HEK293 (cell line): Measurements from ENCODE around the gene RMND5B.

Experiments
- CTCF ChIA-PET: fragments of 350-600 bp; formaldehyde crosslinking; extraction: SDS; loops from one replicate; lab custom pipeline; 2021; ENCODE audit warnings: antibody characterized with exemption; lab: Yijun Ruan, JAX
- POLR2A ChIA-PET: fragments of 300-600 bp; formaldehyde crosslinking; extraction: SDS; loops from one replicate; lab custom pipeline; 2020; ENCODE audit warnings: antibody characterized with exemption, inconsistent platforms; lab: Yijun Ruan, JAX
- H3K27ac ChIP-seq: fragments of 200-500 bp; sonication (Bioruptor generic); 2 replicates; pipeline ENCODE4 v1.5.1; 2014; ENCODE audit warnings: low read depth, low read length, control low read depth, inconsistent platforms; ENCODE audit errors: extremely low read depth
- H3K36me3 ChIP-seq, 2 experiments: fragments of 200-500 bp in 1 of 2; sonication (Bioruptor generic) in 1 of 2; 1 replicate in 1 of 2; 2 replicates in 1 of 2; pipeline ENCODE4 v1.5.1; 2014 to 2017; ENCODE audit warnings: inconsistent platforms in 2 of 2, low read length in 2 of 2; ENCODE audit not compliant: control insufficient read depth in 2 of 2, insufficient read depth in 1 of 2
- H3K4me1 ChIP-seq: fragments of 200-500 bp; sonication (Bioruptor generic); 2 replicates; pipeline ENCODE4 v1.5.1; 2014; ENCODE audit warnings: mild to moderate bottlenecking, low read length, inconsistent platforms; ENCODE audit not compliant: control insufficient read depth, insufficient read depth
- H3K4me3 ChIP-seq: 2 replicates; pipeline ENCODE4 v1.5.1; 2011; ENCODE audit warnings: low read depth, mild to moderate bottlenecking, control low read depth, low read length, moderate library complexity
- H3K9me3 ChIP-seq: fragments of 200-500 bp; sonication (Bioruptor generic); 2 replicates; pipeline ENCODE4 v1.5.1; 2014; ENCODE audit warnings: low read depth, low read length, inconsistent platforms; ENCODE audit not compliant: control insufficient read depth, insufficient read depth
- FEZF1 ChIP-seq: fragments of 450-650 bp; formaldehyde crosslinking; IDR thresholded peaks from 2 replicates; pipeline ENCODE4 v1.5.1; 2016; ENCODE audit warnings: missing biosample characterization, missing genetic modification characterization
- GLI4 ChIP-seq: fragments of 450-650 bp; formaldehyde crosslinking; IDR thresholded peaks from 2 replicates; pipeline ENCODE4 v1.5.1; 2016; ENCODE audit warnings: missing biosample characterization, missing genetic modification characterization
- REPIN1 ChIP-seq: fragments of 450-650 bp; formaldehyde crosslinking; IDR thresholded peaks from 2 replicates; pipeline ENCODE4 v1.5.1; 2017; ENCODE audit warnings: missing biosample characterization, missing genetic modification characterization, low read depth
- ZBTB44 ChIP-seq: fragments of 450-650 bp; IDR thresholded peaks from 2 replicates; pipeline ENCODE4 v1.5.1; 2018; ENCODE audit warnings: missing biosample characterization, mild to moderate bottlenecking, missing genetic modification characterization
- ZNF10 ChIP-seq: fragments of 450-650 bp; formaldehyde crosslinking; IDR thresholded peaks from 2 replicates; pipeline ENCODE4 v1.5.1; 2017; ENCODE audit warnings: missing biosample characterization, missing genetic modification characterization
- ZNF114 ChIP-seq: fragments of 450-650 bp; formaldehyde crosslinking; IDR thresholded peaks from 2 replicates; pipeline ENCODE4 v1.5.0; 2017; ENCODE audit warnings: missing biosample characterization, missing genetic modification characterization
- ZNF132 ChIP-seq: fragments of 450-650 bp; formaldehyde crosslinking; IDR thresholded peaks from 2 replicates; pipeline ENCODE4 v1.5.1; 2017; ENCODE audit warnings: missing biosample characterization, missing genetic modification characterization, borderline replicate concordance
- ZNF133 ChIP-seq: fragments of 450-650 bp; formaldehyde crosslinking; IDR thresholded peaks from 2 replicates; pipeline ENCODE4 v1.5.1; 2016; ENCODE audit warnings: missing biosample characterization, missing genetic modification characterization
- ZNF140 ChIP-seq: fragments of 450-650 bp; formaldehyde crosslinking; IDR thresholded peaks from 2 replicates; pipeline ENCODE4 v1.5.1; 2016; ENCODE audit warnings: missing biosample characterization, missing genetic modification characterization
- ZNF146 ChIP-seq: fragments of 450-650 bp; formaldehyde crosslinking; IDR thresholded peaks from 2 replicates; pipeline ENCODE4 v1.5.1; 2016; ENCODE audit warnings: missing biosample characterization, missing genetic modification characterization
- ZNF16 ChIP-seq: fragments of 450-650 bp; formaldehyde crosslinking; IDR thresholded peaks from 2 replicates; pipeline ENCODE4 v1.5.1; 2016; ENCODE audit warnings: low read depth, missing biosample characterization, missing genetic modification characterization
- ZNF423 ChIP-seq: fragments of 450-650 bp; formaldehyde crosslinking; IDR thresholded peaks from 2 replicates; pipeline ENCODE4 v1.5.1; 2016; ENCODE audit warnings: missing biosample characterization, missing genetic modification characterization
- ZNF510 ChIP-seq: fragments of 450-650 bp; formaldehyde crosslinking; IDR thresholded peaks from 2 replicates; pipeline ENCODE4 v1.5.1; 2018; ENCODE audit warnings: mild to moderate bottlenecking, missing genetic modification characterization, missing biosample characterization; ENCODE audit not compliant: insufficient replicate concordance
- ZNF521 ChIP-seq: fragments of 450-650 bp; formaldehyde crosslinking; IDR thresholded peaks from 2 replicates; pipeline ENCODE4 v1.5.1; 2017; ENCODE audit warnings: missing biosample characterization, mild to moderate bottlenecking, missing genetic modification characterization
- ZNF560 ChIP-seq: fragments of 450-650 bp; formaldehyde crosslinking; IDR thresholded peaks from 2 replicates; pipeline ENCODE4 v1.5.1; 2017; ENCODE audit warnings: missing biosample characterization, missing genetic modification characterization, borderline replicate concordance
- ZSCAN5A ChIP-seq: fragments of 450-650 bp; formaldehyde crosslinking; IDR thresholded peaks from 2 replicates; pipeline ENCODE4 v1.5.1; 2016; ENCODE audit warnings: missing biosample characterization, missing genetic modification characterization
- ZXDB ChIP-seq: fragments of 450-650 bp; formaldehyde crosslinking; IDR thresholded peaks from 2 replicates; pipeline ENCODE4 v1.5.1; 2016; ENCODE audit warnings: missing biosample characterization, missing genetic modification characterization
- TF ChIP-seq, protein P1 (sequence below): fragments of 450-650 bp; formaldehyde crosslinking; IDR thresholded peaks from 2 replicates; pipeline ENCODE4 v1.5.1; 2017; ENCODE audit warnings: missing biosample characterization, missing genetic modification characterization
- TF ChIP-seq, protein P2 (sequence below): fragments of 450-650 bp; formaldehyde crosslinking; IDR thresholded peaks from 2 replicates; pipeline ENCODE4 v1.5.1; 2016; ENCODE audit warnings: missing biosample characterization, missing genetic modification characterization
- TF ChIP-seq, protein P3 (sequence below): fragments of 450-650 bp; formaldehyde crosslinking; IDR thresholded peaks from 2 replicates; pipeline ENCODE4 v1.5.1; 2016; ENCODE audit warnings: missing biosample characterization, missing genetic modification characterization

RMND5B gene

DNA sequence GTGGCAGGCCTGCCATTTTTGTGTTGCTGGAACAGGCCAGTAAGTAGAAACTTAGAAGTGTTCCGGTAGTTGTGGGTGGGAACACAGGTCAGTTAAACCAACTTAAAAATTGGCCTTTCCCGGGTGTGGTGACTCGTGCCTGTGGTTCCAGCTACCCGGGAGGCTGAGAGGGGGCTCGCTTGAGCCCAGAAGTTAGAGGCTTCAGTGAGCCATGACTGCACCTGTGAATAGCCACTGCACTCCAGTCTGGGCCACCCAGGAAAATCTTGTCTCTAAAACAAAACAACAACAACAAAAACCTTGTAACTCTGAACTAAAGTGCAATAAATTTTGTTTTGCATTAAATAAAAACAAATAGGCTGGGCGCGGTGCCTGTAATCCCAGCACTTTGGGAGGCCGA lies 24.3 kb downstream of the RMND5B start (continued):
- TF ChIP-seq ZNF423 (tag by site-specific recombination) (no peak), ZSCAN5A (tag by site-specific recombination) (no peak), ZXDB (tag by site-specific recombination) (no peak), ZNF510 (no peak), GLI4 (tag by site-specific recombination) (no peak), ZNF10 (no peak)

- ChIA-PET POLR2A (no interaction called here), CTCF (interaction anchor here (1.2 kb wide), 1 partner anchor 84 kb away, joined by 5 read pairs; no protein-coding TSS in a partner anchor)
- Histone ChIP-seq H3K36me3 (no peaks in the 10 kb centered on the region), H3K9me3 (no peaks in the 10 kb centered on the region), H3K4me3 (no peak overlapping the region), H3K4me1 (no peaks in the 10 kb centered on the region), H3K27ac (no peak overlapping the region)
- TF ChIP-seq REPIN1 (no peak), ZNF16 (no peak), ZBTB44 (tag by site-specific recombination) (no peak), FEZF1 (tag by site-specific recombination) (no peak), ZNF560 (tag by site-specific recombination) (no peak), ZNF133 (tag by site-specific recombination) (no peak), ZNF521 (tag by site-specific recombination) (no peak), ZNF423 (tag by site-specific recombination) (no peak), ZNF114 (tag by site-specific recombination) (no peak), ZNF140 (tag by site-specific recombination) (no peak), ZNF146 (tag by site-specific recombination) (no peak), ZNF132 (no peak)
- TF ChIP-seq, protein P1, sequence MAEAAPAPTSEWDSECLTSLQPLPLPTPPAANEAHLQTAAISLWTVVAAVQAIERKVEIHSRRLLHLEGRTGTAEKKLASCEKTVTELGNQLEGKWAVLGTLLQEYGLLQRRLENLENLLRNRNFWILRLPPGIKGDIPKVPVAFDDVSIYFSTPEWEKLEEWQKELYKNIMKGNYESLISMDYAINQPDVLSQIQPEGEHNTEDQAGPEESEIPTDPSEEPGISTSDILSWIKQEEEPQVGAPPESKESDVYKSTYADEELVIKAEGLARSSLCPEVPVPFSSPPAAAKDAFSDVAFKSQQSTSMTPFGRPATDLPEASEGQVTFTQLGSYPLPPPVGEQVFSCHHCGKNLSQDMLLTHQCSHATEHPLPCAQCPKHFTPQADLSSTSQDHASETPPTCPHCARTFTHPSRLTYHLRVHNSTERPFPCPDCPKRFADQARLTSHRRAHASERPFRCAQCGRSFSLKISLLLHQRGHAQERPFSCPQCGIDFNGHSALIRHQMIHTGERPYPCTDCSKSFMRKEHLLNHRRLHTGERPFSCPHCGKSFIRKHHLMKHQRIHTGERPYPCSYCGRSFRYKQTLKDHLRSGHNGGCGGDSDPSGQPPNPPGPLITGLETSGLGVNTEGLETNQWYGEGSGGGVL: no peak
- TF ChIP-seq, protein P2, sequence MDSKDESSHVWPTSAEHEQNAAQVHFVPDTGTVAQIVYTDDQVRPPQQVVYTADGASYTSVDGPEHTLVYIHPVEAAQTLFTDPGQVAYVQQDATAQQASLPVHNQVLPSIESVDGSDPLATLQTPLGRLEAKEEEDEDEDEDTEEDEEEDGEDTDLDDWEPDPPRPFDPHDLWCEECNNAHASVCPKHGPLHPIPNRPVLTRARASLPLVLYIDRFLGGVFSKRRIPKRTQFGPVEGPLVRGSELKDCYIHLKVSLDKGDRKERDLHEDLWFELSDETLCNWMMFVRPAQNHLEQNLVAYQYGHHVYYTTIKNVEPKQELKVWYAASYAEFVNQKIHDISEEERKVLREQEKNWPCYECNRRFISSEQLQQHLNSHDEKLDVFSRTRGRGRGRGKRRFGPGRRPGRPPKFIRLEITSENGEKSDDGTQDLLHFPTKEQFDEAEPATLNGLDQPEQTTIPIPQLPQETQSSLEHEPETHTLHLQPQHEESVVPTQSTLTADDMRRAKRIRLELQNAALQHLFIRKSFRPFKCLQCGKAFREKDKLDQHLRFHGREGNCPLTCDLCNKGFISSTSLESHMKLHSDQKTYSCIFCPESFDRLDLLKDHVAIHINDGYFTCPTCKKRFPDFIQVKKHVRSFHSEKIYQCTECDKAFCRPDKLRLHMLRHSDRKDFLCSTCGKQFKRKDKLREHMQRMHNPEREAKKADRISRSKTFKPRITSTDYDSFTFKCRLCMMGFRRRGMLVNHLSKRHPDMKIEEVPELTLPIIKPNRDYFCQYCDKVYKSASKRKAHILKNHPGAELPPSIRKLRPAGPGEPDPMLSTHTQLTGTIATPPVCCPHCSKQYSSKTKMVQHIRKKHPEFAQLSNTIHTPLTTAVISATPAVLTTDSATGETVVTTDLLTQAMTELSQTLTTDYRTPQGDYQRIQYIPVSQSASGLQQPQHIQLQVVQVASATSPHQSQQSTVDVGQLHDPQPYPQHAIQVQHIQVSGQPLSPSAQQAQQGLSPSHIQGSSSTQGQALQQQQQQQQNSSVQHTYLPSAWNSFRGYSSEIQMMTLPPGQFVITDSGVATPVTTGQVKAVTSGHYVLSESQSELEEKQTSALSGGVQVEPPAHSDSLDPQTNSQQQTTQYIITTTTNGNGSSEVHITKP (tag by site-specific recombination): no peak
- TF ChIP-seq, protein P3, sequence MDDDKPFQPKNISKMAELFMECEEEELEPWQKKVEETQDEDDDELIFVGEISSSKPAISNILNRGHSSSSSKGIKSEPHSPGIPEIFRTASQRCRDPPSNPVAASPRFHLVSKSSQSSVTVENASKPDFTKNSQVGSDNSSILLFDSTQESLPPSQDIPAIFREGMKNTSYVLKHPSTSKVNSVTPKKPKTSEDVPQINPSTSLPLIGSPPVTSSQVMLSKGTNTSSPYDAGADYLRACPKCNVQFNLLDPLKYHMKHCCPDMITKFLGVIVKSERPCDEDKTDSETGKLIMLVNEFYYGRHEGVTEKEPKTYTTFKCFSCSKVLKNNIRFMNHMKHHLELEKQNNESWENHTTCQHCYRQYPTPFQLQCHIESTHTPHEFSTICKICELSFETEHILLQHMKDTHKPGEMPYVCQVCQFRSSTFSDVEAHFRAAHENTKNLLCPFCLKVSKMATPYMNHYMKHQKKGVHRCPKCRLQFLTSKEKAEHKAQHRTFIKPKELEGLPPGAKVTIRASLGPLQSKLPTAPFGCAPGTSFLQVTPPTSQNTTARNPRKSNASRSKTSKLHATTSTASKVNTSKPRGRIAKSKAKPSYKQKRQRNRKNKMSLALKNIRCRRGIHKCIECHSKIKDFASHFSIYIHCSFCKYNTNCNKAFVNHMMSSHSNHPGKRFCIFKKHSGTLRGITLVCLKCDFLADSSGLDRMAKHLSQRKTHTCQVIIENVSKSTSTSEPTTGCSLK (tag by site-specific recombination): no peak
Measured at GRCh38 chr5:178160176-178160575, 29.4 kb downstream of the RMND5B start.
